Activated effector memory CD4-positive, alpha-beta T cell treated with Interleukin-2 at 50 U/mL for 16 hours (primary cell): ENCODE measurements around the gene UBL3.

Experiments
- DNase-seq: peaks from one replicate; pipeline ENCODE4 v3.0.0-alpha.2; 2020

UBL3 gene

DNA sequence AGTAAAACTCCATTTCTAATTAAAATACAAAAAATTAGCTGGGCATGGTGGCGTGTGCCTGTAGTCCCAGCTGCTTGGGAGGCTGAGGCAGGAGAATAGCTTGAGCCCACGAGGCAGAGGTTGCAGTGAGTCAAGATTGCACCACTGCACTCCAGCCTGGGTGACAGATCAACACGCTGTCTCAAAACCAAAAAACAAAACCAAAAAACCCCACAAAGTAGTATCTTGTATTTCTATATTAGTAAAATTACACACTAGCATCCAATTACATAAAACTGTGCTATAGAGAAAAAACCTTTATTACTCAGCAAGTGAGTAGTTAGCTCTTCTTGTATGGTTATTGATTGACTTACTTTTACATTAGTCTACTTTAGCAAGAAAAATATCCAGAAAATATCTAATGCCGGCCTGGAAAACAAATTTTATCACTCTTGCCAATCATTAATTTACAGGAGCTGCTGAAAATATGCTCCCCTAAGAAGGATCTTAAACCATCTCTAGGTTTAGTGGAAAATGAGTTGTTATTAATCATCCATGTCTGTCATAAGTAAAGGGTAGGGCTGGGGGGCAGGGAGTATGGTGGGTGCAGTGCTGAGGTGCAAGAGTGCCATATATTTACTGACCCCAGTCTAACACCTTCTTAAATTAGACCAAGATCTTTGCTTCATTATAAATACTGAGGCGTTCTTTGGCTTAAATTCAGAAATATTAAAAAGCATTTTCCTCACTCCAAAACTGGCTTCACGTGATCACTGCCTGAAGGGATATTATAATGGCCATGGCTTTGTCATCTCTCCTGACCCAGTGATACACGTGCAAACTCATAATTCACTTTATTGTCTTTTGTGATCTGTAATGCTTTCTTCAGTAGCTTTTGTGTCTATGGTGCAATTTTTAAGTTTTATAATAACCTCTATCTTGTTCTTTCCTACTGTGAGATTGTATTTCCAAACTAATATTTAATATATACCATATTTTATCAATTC lies 44.1 kb downstream of the UBL3 start:
- no peak for DNase-seq

DNA sequence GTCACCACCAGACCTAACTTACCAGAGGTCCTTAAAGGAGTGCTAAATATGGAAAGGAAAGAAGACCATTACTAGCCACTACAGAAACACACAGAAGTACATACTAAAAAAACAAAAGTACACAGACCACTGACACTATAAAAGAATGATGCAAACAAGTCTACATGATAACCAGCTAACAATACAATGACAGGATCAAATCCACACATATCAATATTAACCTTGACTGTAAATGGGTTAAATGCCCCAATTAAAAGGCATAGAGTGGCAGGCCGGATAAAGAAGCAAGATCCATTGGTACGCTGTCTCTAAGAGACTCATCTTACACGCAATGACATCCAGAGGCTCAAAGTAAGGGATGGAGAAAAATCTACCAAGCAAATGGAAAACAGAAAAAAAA lies 47.2 kb downstream of the UBL3 start:
- no peak for DNase-seq

DNA sequence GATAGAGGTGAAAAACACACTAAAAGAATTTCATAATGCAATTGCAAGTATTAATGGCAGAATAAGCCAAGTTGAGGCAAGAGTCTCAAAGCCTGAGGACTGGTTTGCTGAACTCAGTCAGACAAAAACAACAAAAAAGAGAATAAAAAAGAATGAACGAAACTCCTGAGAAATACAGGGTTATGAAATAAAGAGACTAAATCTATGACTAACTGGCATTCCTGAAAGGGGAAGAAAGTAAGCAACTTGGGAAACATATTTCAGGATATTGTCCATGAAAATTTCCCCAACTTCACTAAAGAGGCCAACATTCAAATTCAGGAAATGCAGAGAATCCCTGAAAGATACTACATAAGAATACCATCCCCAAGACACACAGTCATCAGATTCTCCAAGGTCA lies 47.8 kb downstream of the UBL3 start:
- DNase-seq: no peak

DNA sequence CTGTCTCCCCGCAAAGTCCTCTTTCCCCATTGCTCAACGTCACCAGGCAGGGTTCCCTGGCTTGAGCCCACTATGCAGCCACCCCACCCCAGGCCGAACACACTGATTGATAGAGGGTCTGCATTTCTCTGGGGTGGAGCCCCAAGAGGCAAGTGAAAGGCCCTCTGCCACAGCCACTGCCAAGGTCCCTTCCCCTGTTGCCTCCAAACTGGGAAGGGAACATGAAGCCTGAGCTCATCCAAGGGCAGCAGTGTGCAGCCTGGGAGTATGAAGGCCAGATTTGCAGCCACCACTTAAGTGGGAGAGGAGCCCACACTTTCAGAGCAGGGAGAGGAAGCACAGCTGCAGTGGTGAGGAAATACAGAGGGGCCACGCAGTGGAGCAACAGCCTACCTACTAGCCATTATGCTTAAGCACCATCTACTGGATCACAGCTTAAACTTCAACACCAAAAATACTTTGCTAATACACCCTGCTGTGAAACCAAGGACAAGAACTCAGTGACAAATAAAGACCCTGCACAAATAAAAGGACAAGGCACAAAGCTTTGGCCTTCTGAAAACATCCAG lies 48.6 kb downstream of the UBL3 start:
- DNase-seq: no peak

DNA sequence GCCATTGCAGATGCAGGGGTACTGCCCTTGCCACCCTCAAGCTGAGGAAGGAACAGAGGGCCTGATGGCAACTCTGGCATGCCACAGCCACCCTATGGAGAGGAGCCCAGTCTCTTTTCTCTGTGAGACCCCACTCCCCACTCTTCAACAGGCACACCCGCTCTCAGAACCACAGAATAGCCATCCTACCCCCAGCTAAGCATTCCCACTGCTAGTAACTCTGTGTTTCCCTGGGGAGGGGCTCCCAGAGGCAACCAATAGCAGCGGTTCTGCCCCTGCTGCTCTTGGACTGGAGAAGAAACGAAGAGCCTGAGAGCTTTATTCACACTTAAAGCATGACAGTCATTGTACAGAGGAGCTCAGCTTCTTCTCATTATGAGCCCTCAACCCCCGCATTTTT lies 49.3 kb downstream of the UBL3 start:
- DNase-seq: no peak

DNA sequence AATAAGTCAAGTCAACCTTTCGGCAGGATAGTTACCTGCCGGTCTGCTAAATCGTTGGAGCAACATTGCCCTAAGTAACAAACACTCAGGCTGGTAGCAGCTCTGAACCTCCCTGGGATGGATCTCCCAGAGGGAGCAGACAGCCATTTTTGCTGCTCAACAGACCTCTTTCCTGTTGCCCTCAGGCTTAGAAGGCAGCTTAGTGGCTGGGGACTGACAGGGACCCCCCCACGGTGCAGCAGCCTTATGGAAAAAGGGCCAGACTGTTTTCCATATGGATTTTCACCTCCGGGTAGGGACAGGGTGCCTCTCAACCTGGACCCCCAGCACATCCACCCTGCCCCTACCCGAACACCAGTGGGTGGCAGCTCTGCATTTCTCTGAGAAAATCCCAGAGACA lies 49.7 kb downstream of the UBL3 start:
- no peak for DNase-seq

DNA sequence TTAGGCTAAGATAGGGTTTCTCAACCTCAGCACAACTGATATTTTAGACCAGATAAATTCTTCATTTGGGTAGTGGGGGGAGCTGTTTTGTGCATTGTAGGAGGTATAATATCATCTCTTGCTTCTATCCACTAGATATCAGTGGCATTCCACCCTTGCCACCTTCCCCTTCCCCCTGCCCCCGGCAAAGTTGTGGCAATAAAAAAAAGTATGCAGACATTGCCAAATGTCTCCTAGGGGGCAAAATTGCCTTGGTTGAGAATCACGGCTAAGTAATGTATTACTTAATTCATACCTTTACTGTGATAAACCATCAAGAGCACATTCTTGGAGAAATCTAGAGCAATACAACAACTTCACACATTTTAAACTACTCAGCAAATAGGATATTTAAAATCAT lies 51.4 kb downstream of the UBL3 start:
- no peak for DNase-seq

DNA sequence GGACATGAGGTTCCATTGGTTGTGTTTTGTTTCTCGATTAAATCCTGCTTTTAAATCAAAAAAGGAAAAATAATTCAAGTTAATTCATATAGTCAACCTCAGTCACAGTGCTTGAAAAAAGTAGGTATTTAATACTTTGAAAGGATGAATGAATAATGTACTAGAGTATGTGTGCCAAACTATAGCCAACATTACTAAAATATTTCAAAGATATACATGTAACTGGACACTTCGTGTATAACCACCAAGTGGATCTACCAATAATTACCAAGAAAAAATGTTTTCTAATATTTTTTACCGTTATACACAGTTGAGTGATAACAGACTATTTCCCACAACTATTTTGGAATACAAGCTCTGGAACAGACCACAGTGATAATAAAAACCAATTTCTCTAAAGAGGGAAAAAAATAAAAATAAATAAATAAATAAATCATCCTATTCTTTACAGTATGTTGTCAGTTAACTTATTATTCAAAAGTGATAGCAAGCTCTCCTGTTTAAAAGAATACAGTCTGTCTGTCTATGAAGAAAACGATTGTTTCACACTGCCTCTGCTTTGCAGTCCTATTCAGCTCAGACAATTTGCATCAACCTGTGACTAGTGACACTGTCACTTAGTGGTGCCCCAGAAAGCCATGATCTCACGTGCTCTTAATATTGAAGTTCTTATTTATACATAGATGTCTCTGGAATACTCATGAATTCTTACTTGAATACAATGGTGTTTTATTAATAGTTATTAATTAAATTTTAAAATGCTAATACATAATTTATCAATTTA lies 58.2 kb downstream of the UBL3 start:
- no peak for DNase-seq

DNA sequence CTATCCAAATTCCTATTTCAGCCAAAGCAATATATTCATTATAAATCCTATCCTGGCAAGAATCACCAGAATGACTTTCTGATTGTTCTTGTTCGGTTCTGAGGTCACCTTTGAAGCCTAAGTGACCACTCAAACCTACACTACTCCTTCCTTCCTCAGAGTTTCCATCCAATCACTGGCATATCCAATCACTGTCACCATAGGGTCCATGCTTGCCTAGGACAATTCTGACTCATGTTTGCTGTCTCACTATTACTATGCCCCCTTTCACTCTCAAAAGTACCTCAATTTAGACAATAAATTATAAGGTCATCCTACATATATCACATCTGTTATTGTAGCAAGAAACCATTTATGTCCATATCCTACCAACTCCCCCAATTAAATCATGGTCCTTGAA lies 58.9 kb downstream of the UBL3 start:
- DNase-seq: no peak

DNA sequence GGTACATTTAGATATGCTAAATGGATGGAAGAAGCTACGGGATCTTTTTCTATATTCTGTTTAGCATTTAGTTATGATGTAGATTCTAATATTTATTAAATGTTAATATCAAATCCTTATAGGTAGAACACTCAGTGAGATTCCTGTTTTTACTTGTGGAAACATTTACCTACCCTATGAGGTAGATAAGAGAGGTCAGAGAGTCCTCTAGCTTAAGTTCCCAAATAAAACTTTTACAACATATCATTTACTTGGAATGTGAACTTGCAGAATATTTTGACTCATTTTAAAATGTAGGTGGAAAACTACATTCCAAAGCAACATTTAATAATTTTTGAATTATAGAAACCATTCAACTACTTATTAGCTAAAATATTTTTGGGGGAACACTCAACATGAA lies 63.7 kb downstream of the UBL3 start:
- no peak for DNase-seq

DNA sequence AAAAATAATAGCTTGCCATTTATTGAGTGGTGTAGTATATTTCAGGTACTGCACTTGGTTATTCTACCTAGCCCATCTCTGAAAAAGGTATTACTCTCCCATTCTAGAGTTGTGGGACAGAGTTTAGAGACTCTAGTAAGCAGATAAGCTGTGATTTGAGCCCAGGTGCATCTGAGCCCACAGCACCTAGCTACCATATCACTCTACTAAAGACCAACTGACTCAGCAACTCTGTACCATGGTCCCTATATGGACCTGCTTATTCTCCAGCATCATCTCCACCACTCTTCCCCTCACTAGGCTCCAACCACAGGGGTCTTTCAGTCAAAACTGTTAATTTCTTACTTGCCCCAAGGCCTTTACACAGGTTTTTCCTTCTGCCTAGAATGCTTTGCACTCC lies 64.4 kb downstream of the UBL3 start:
- DNase-seq: no peak

DNA sequence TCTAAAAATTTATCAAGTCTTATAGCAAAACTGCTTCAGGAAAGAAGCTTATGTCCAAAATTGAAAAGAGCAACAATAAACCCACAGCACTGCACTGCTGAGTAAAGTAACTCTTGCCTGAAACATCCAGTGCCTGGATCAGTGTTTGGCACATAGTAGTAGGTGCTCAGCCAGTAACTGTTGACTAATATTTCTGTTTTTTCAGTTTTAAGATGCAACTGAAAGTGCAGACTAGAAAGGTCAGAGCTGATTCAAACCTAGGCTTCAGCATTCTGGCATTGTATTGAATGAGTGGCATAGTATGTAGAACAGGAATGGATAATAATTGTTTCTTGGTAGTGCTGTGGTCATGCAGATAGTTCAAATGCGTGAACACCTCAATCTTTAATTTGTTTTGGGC lies 67.6 kb downstream of the UBL3 start:
- DNase-seq: no peak

DNA sequence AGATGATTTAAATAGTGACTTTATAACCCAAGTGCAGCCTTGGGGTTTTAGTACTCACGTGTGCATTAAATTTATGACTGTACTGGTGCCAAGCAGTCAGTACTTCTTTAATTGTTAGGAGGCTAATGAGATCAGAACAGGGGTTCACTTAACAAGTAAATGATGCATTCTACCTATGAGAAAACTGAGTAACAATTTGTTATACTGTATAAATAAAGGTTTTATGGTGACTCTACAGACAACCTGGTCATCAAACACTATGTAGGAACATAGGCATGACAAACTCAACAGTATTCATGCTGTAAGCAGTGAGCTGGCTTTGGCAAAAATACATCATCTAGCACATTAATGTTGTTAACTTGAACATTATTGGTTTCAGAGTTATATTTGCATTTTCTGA lies 75.6 kb downstream of the UBL3 start:
- DNase-seq: no peak

DNA sequence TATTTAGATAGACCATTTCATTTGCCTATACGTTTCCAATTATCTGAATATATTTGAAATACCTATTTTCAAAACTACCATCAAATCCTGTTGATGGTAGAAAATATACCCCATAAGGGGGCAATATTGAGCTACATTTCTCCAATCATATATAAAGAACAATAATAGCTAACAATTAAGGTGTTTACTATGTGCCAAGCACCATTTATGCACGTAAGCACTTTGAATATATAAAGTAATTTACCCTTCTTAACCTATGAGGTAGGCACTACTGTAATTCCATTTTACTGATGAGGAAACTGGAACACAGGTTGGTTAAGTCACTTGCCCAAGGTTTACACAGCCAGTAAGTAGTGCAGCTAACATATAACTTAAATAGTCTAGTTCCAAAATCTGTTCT lies 79.2 kb downstream of the UBL3 start:
- no peak for DNase-seq

DNA sequence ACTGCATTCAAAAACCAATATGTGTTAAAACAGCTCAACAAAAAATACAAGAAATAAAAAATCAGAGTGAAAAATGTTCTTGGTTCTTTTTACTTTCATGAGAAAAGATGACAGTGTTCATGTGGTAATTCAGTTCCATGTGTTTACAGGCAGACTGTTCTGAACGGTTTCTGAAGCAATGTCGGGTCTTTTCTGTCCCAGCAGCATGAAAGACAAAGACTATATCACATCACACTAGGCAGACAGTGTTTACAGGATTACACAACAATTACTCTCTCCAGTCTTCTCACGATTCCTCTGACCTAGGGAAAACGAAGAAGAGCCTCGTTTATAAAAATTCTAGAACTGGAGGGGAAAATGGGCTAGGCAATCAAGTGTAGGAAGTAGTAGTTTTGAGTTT lies 83.4 kb downstream of the UBL3 start:
- no peak for DNase-seq

DNA sequence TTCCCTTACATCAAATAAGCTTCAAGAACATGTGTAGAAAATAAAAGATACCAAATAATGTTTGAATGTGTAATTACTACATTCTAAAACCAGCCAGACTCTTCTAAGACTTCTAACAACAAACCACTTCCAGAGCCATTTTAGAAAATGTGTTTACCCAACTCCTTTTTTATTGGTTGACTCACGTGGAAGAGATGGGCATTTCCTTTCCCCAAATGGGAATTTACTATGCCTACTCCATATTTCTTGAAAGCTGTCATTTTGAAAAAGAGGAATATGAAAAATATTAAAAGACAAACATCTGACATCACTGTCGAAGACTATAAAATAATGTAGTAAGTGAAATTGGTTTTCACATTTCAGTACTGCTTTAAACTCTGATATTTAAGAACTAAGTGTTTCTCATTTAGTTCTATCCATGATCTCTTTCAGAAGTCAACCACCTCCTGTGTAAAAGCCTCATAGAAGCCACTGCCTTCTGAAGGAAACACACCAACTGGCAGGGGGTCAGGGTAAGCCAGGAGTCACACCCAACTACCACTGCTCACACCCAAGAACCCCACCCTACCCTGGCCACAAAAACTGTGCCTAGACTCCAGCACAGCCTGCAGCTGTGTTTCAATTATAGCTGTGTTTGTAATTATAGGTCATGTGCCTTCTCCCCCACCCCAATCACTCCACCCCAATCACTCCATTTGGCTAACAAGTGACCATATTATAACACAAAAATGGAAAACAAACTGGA lies 86.8 kb downstream of the UBL3 start:
- no peak for DNase-seq

DNA sequence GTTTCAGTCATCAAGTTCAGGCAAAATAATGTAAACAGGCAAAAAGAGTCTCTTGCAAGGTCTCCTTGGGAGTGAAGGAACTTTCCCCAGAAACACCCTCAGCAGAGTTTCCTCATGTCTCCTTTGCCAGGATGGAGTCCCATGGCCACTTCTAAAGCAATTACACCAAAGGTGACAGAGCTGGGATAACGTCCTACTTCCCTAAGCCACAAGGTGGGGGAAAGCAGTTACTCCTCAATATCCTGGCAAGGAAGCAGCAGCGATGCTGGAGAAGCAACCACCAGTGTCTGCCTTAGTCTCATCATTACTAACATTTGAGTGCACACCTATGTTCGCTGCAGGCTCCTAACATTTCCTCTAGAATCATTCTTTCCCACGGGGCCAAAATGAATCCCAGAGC lies 88.6 kb downstream of the UBL3 start:
- no peak for DNase-seq

DNA sequence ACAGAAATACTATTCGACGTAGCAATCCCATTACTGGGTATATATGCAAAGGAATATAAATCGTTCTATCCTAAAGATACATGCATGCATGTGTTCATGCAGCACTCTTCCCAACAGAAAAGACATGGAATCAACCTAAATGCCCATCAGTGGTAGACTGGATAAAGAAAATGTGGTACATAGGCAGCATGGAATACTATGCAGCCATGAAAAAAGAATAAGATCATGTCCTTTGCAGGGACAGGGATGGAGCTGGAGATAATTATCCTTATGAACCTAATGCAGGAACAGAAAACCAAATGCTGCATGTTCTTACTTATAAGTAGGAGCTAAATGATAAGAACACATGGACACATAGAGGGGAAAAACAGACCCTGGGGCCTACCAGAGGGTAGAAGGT lies 89.3 kb downstream of the UBL3 start:
- no peak for DNase-seq

DNA sequence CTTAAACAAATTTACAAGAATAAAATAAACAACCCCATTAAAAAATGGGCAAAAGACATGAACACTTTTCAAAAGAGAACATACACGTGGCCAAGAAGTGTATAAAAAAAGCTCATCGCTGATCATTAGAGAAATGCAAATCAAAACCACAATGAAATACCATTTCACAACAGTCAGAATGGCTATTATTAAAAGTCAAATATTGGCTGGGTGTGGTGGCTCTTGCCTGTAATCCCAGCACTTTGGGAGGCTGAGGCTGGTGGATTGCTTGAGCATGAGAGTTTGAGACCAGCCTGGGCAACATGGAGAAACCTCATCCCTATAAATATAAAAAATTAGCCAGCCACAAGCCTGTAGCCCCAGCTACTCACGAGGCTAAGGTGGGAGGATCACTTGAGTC lies 89.9 kb downstream of the UBL3 start:
- DNase-seq: no peak

DNA sequence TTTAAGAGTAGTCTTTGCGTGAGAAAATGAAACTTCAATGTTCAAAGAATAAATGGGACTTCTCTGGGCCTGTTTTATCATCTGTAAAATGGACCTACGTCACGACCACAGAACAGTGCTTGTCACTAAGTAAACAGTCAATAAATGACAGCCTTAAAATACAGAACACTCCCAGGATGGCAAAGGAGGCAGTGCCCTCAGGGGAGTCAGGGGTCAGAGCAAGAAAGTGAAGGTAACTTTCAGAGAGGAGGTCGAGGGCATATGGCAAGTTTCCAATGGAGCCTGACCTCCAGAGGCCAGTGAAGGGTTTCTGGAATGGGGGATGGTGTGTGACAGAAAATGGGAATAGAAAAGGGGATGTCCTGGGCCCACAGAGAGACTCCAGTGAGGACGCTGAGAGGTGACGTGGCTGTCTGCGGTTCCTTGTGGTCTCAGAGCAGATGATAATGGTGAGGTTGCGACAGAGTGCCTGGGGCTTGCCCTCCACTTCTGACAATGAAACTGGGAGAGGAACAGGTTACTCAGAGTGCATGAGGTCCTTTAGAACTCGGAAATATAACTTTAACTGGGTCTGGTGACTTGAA lies 91.8 kb downstream of the UBL3 start:
- DNase-seq: peak; percentile 23

DNA sequence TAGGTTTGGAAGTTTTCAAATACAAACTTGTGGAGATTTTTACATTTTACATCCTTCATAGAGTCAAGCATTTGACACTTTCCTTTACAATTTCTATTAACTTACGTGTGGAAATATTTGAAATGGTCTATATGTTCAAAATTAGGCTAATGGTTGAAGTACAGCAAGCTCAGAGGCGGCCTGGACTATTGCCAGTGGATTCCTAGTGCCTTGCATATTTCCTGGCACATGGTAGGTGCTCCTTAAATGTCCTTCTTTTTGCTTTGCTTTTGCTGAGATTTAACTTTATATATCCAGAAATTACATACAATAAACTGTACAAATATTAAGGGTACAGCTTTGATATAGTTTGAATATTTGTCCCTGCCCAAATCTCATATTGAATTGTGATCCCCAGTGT lies 93.9 kb downstream of the UBL3 start:
- DNase-seq: no peak

DNA sequence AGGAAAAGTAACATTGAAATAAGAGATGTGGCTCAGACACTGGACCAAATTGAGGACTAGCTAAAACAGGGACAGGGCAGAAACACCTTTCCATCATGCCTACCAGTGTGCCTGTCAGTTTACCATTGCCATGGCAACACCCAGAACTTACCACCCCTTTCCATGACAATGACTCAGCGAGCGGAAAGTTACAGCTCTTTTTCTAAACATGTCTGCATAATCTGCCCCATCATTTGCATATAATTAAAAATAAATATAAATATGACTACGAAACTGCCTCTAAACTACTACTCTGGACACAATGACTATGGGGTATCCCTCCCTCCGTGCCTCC lies 96.0 kb downstream of the UBL3 start:
- DNase-seq: no peak
